Activated effector memory CD4-positive, alpha-beta T cell treated with Interleukin-2 at 50 U/mL for 16 hours (primary cell): ENCODE measurements around the gene PLAC8L1.

Experiments
- DNase-seq: peaks from one replicate; pipeline ENCODE4 v3.0.0-alpha.2; 2020

Gene PLAC8L1

GRCh38 chr5:146041180-146041789, 64.1 kb downstream of the PLAC8L1 start:
- DNase-seq = no peak

- DNase-seq = no peak
Observed at GRCh38 chr5:146040527-146040926, 64.8 kb downstream of the PLAC8L1 start.

- DNase-seq = no peak
Observed at GRCh38 chr5:146039420-146039819, 66.0 kb downstream of the PLAC8L1 start.

GRCh38 chr5:146034605-146035004, 70.8 kb downstream of the PLAC8L1 start:
- no peak for DNase-seq
